ENCODE results near the gene EEFSEC.
A peak's percentile ranks its signal among the peaks of the same experiment; 100 is the strongest.

The EEFSEC gene

DNA sequence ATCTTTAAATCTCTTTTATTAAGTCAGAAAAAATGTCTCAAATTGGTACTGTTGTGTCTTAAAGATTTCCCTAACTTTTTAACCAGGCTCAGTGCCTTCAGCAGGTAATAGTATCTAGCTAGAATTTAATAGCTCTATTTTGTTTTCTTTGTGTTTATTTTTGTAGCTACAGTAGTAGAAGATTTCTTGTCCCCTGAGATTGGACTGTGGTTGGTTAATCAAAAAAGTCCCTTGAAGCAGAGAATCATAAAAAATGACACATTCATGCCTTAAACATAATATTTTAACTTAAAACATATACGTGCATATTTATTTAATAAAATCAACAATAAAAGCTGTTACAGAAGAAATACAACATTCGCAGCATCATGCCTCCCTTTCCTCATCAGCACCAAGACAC is 102.8 kb downstream of the EEFSEC start:
- peak overlapping the region in 2 of 3 experiments; percentile 32 to 65 for H3K27ac Mint-ChIP-seq
- H3K4me3 Mint-ChIP-seq, result no peak overlapping the region
- peaks cover 19% of the 10 kb centered on the region for H3K36me3 Mint-ChIP-seq (ENCODE audit: low read depth)
- peaks cover 29% of the 10 kb centered on the region for H3K4me1 Mint-ChIP-seq
- peaks cover 4% of the 10 kb centered on the region for H3K27me3 Mint-ChIP-seq (ENCODE audit: low read depth)
- H3K9me3 Mint-ChIP-seq, result peaks cover 11% of the 10 kb centered on the region
- TF ChIP-seq, protein P1, sequence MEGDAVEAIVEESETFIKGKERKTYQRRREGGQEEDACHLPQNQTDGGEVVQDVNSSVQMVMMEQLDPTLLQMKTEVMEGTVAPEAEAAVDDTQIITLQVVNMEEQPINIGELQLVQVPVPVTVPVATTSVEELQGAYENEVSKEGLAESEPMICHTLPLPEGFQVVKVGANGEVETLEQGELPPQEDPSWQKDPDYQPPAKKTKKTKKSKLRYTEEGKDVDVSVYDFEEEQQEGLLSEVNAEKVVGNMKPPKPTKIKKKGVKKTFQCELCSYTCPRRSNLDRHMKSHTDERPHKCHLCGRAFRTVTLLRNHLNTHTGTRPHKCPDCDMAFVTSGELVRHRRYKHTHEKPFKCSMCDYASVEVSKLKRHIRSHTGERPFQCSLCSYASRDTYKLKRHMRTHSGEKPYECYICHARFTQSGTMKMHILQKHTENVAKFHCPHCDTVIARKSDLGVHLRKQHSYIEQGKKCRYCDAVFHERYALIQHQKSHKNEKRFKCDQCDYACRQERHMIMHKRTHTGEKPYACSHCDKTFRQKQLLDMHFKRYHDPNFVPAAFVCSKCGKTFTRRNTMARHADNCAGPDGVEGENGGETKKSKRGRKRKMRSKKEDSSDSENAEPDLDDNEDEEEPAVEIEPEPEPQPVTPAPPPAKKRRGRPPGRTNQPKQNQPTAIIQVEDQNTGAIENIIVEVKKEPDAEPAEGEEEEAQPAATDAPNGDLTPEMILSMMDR (IDR thresholded peaks at IDR 0.05; ENCODE audit: unreplicated experiment in 3 of 3), result no peak

DNA sequence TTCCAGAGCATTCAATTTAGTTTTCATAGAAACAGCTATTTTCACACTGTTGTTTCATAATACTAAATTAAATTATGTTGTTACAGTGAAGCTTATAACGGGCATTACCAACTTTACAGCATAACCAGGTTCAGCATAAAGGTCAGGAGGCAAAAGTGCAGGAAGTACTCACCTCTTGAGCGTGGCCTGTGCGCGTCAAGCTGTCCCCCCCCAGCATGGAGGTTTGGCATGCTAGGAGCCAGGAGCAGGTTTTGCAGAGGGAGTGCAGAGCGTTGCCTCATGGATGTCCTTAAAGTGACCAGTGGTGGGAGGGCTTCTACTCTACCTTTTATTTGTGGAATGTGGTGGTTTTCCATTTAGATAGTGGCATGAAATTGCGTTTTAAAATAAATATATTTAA is 104.4 kb downstream of the EEFSEC start:
- peaks cover 16% of the 10 kb centered on the region for H3K9me3 Mint-ChIP-seq
- no peak overlapping the region for H3K4me3 Mint-ChIP-seq
- TF ChIP-seq, protein P1 (IDR thresholded peaks at IDR 0.05; ENCODE audit: unreplicated experiment in 3 of 3), result no peak
- peaks cover 30% of the 10 kb centered on the region for H3K36me3 Mint-ChIP-seq (ENCODE audit: low read depth)
- H3K27me3 Mint-ChIP-seq (ENCODE audit: low read depth), result peaks cover 4% of the 10 kb centered on the region
- H3K4me1 Mint-ChIP-seq, result peaks cover 26% of the 10 kb centered on the region
- no peak overlapping the region for H3K27ac Mint-ChIP-seq

DNA sequence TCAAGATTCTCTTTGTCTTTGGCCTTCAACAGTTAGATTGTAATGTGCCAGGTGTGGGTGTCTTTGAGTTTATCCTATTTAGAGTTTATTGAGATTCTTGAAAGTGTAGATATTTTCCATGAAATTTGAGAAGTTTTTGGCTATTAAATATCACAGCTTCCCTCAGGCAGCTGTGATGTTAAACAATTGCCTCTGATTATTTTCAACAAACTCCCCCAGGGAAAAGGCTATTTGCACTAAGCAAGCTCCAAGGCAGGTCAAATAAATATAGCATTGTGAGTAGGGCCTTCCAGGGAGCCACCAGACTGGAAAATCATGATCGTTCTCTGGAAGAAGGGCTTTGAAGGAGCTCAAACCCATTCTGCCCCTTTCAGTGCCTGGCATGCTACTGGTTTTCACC is 107.0 kb downstream of the EEFSEC start:
- H3K27me3 Mint-ChIP-seq (ENCODE audit: low read depth), result peaks cover 5% of the 10 kb centered on the region
- no peak overlapping the region for H3K27ac Mint-ChIP-seq
- peaks cover 24% of the 10 kb centered on the region for H3K4me1 Mint-ChIP-seq
- no peak overlapping the region for H3K4me3 Mint-ChIP-seq
- H3K36me3 Mint-ChIP-seq (ENCODE audit: low read depth), result peaks cover 50% of the 10 kb centered on the region
- TF ChIP-seq, protein P1 (IDR thresholded peaks at IDR 0.05; ENCODE audit: unreplicated experiment in 3 of 3), result no peak
- peaks cover 16% of the 10 kb centered on the region for H3K9me3 Mint-ChIP-seq

DNA sequence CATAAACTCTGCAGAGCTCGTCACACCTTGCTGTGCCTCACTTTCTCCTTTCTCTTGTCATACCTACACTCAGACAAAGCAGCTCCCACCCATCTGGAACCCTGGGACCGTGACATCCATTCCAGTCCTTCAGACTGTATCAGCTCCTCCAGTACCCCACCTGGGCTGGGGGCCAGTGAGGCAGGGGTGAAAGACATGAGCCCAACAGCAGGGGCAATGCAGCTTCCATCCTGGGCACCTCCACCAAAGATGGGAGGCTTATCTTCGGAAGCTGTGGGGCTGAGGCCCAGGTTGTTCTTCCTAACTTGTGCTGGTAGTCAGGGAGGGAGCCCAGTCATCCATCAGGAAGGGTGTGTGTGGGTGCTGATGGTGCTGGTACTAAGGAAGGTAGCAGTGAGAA is 109.2 kb downstream of the EEFSEC start:
- H3K27ac Mint-ChIP-seq, result no peak overlapping the region
- no peak overlapping the region for H3K4me3 Mint-ChIP-seq
- H3K27me3 Mint-ChIP-seq (ENCODE audit: low read depth), result peaks cover 5% of the 10 kb centered on the region
- peaks cover 51% of the 10 kb centered on the region for H3K36me3 Mint-ChIP-seq (ENCODE audit: low read depth)
- H3K9me3 Mint-ChIP-seq, result peaks cover 16% of the 10 kb centered on the region
- peaks cover 28% of the 10 kb centered on the region for H3K4me1 Mint-ChIP-seq
- TF ChIP-seq, protein P1 (IDR thresholded peaks at IDR 0.05; ENCODE audit: unreplicated experiment in 3 of 3), result no peak

DNA sequence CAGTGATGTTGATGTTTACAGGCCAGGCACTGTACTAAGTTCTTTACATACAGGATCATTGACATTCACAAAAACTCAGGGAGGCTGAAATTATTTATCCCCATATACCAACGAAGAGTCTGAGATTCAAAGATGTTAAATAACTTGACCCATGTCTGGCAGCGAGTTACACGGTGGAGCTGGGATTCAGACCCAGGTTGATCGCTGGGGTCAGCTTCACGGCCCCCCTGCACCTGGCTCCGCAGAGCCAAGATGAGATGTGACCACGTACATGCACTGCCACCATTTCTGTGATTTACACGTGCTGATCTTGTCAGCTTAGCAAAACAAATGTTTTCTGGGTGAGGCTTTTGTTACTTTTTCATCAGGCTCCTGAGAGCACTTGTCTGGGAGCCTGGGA is 109.8 kb downstream of the EEFSEC start:
- H3K4me1 Mint-ChIP-seq, result peaks cover 31% of the 10 kb centered on the region
- H3K4me3 Mint-ChIP-seq, result no peak overlapping the region
- peaks cover 16% of the 10 kb centered on the region for H3K9me3 Mint-ChIP-seq
- TF ChIP-seq, protein P1 (IDR thresholded peaks at IDR 0.05; ENCODE audit: unreplicated experiment in 3 of 3), result no peak
- H3K27me3 Mint-ChIP-seq (ENCODE audit: low read depth), result peaks cover 5% of the 10 kb centered on the region
- peaks cover 50% of the 10 kb centered on the region for H3K36me3 Mint-ChIP-seq (ENCODE audit: low read depth)
- peak overlapping the region in 2 of 3 experiments; percentile 93 to 96 for H3K27ac Mint-ChIP-seq

DNA sequence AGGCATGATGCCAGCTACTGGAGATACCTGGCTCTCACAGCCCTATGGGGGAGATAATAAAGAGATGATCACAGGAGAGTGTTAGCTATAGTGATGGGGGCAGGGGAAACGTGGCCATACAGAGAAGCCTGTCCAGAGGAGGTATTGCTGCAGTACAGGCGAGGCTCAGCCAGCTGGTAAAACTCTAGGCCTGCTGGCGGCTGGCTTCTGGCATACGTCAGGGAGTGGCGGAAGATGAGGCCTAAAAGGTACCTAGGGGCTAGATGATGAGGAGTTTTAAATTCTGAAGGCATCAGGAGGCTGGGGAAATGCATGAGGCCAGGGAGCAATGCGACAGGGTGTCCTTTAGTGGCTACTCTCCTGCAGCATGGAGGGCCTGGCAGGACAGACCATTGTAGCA is 110.7 kb downstream of the EEFSEC start:
- Mint-ChIP-seq H3K4me1 (peaks cover 31% of the 10 kb centered on the region), H3K27me3 (ENCODE audit: low read depth) (peaks cover 5% of the 10 kb centered on the region), H3K27ac (peak overlapping the region; percentile 64 to 96 (median 93)), H3K4me3 (peak overlapping the region in 1 of 3 experiments; percentile 10), H3K36me3 (ENCODE audit: low read depth) (peaks cover 55% of the 10 kb centered on the region), H3K9me3 (peaks cover 16% of the 10 kb centered on the region)
- TF ChIP-seq, protein P1 (IDR thresholded peaks at IDR 0.05; ENCODE audit: unreplicated experiment in 3 of 3), result no peak

Measured in nephron (organoid).